Measurements from ENCODE around the gene C14orf132. TPM values are rescaled to one million over a fixed set of nuclear protein-coding genes. Genes with fewer than 3 reads are reported as not detected.

Gene C14orf132
- total and polyA plus RNA-seq, 4 donors = 9.8 to 49.3 (median 24.7) TPM

GRCh38 chr14:96084796-96085195, 45.6 kb downstream of the C14orf132 start:
- ATAC-seq (ENCODE audit: insufficient read depth, low FRiP score) (no peak), DNase-seq (no peak)
- Histone ChIP-seq H3K27ac (ENCODE audit: low read depth in 1 of 2, low read length in 1 of 2) (no peak overlapping the region), H3K4me1 (ENCODE audit: control insufficient read depth in 5 of 5, insufficient read depth in 5 of 5, low read length in 5 of 5) (peaks cover 0 to 2% (median 0%) of the 10 kb centered on the region in 5 donors), H3K36me3 (ENCODE audit: control insufficient read depth in 4 of 4, insufficient read depth in 4 of 4, low read length in 4 of 4) (peaks cover 0 to 22% (median 7%) of the 10 kb centered on the region in 4 donors), H3K4me3 (no peak overlapping the region), H3K9ac (ENCODE audit: insufficient read depth in 1 of 2, low read length in 2 of 2) (no peak overlapping the region), H3K9me3 (ENCODE audit: control insufficient read depth in 4 of 4, insufficient read depth in 3 of 4, low read length in 3 of 4) (no peaks in the 10 kb centered on the region), H3K27me3 (ENCODE audit: control insufficient read depth in 3 of 3, insufficient read depth in 3 of 3, low read length in 2 of 3) (no peaks in the 10 kb centered on the region)
- TF ChIP-seq CTCF (IDR thresholded peaks at IDR 0.05; ENCODE audit: control extremely low read depth, extremely low read depth) = no peak
- 91% methylated on average over 4 of the region's 4 CpGs for WGBS, 2 donors

- WGBS, 2 donors = 41 to 68% methylated on average over 8 of the region's 8 CpGs
- H3K36me3 ChIP-seq (ENCODE audit: control insufficient read depth in 4 of 4, insufficient read depth in 4 of 4, low read length in 4 of 4) = peaks cover 0 to 22% (median 7%) of the 10 kb centered on the region in 4 donors
- no peak overlapping the region for H3K27ac ChIP-seq (ENCODE audit: low read depth in 1 of 2, low read length in 1 of 2)
- no peaks in the 10 kb centered on the region for H3K9me3 ChIP-seq (ENCODE audit: control insufficient read depth in 4 of 4, insufficient read depth in 3 of 4, low read length in 3 of 4)
- TF ChIP-seq CTCF (IDR thresholded peaks at IDR 0.05; ENCODE audit: control extremely low read depth, extremely low read depth) = no peak
- H3K27me3 ChIP-seq (ENCODE audit: control insufficient read depth in 3 of 3, insufficient read depth in 3 of 3, low read length in 2 of 3) = no peaks in the 10 kb centered on the region
- H3K4me3 ChIP-seq = no peak overlapping the region
- H3K4me1 ChIP-seq (ENCODE audit: control insufficient read depth in 5 of 5, insufficient read depth in 5 of 5, low read length in 5 of 5) = peaks cover 0 to 8% (median 2%) of the 10 kb centered on the region in 5 donors
- DNase-seq (no peak), ATAC-seq (ENCODE audit: insufficient read depth, low FRiP score) (no peak)
- no peak overlapping the region for H3K9ac ChIP-seq (ENCODE audit: insufficient read depth in 1 of 2, low read length in 2 of 2)
Measured at GRCh38 chr14:96085369-96085768, 46.2 kb downstream of the C14orf132 start.

GRCh38 chr14:96086032-96086431, 46.9 kb downstream of the C14orf132 start:
- no peak overlapping the region for H3K9ac ChIP-seq (ENCODE audit: insufficient read depth in 1 of 2, low read length in 2 of 2)
- peaks cover 0 to 22% (median 7%) of the 10 kb centered on the region in 4 donors for H3K36me3 ChIP-seq (ENCODE audit: control insufficient read depth in 4 of 4, insufficient read depth in 4 of 4, low read length in 4 of 4)
- H3K27ac ChIP-seq (ENCODE audit: low read depth in 1 of 2, low read length in 1 of 2) = no peak overlapping the region
- peaks cover 0 to 15% (median 2%) of the 10 kb centered on the region in 5 donors for H3K4me1 ChIP-seq (ENCODE audit: control insufficient read depth in 5 of 5, insufficient read depth in 5 of 5, low read length in 5 of 5)
- no peaks in the 10 kb centered on the region for H3K27me3 ChIP-seq (ENCODE audit: control insufficient read depth in 3 of 3, insufficient read depth in 3 of 3, low read length in 2 of 3)
- TF ChIP-seq CTCF (IDR thresholded peaks at IDR 0.05; ENCODE audit: control extremely low read depth, extremely low read depth) = no peak
- no peak for ATAC-seq (ENCODE audit: insufficient read depth, low FRiP score)
- no peaks in the 10 kb centered on the region for H3K9me3 ChIP-seq (ENCODE audit: control insufficient read depth in 4 of 4, insufficient read depth in 3 of 4, low read length in 3 of 4)
- no peak for DNase-seq
- H3K4me3 ChIP-seq = no peak overlapping the region
- WGBS, 2 donors = 66 to 67% methylated on average over 3 of the region's 3 CpGs

GRCh38 chr14:96086574-96087077, 47.5 kb downstream of the C14orf132 start:
- TF ChIP-seq CTCF (IDR thresholded peaks at IDR 0.05; ENCODE audit: control extremely low read depth, extremely low read depth) = no peak
- no peaks in the 10 kb centered on the region for H3K27me3 ChIP-seq (ENCODE audit: control insufficient read depth in 3 of 3, insufficient read depth in 3 of 3, low read length in 2 of 3)
- 96% methylated on average over 18 of the region's 18 CpGs for WGBS, 2 donors

More at GRCh38 chr14:96086574-96087077, 47.5 kb downstream of the C14orf132 start:
- Histone ChIP-seq H3K4me1 (ENCODE audit: control insufficient read depth in 5 of 5, insufficient read depth in 5 of 5, low read length in 5 of 5) (peaks cover 0 to 18% (median 2%) of the 10 kb centered on the region in 5 donors), H3K9ac (ENCODE audit: insufficient read depth in 1 of 2, low read length in 2 of 2) (no peak overlapping the region), H3K27ac (ENCODE audit: low read depth in 1 of 2, low read length in 1 of 2) (no peak overlapping the region), H3K9me3 (ENCODE audit: control insufficient read depth in 4 of 4, insufficient read depth in 3 of 4, low read length in 3 of 4) (no peaks in the 10 kb centered on the region), H3K36me3 (ENCODE audit: control insufficient read depth in 4 of 4, insufficient read depth in 4 of 4, low read length in 4 of 4) (peaks cover 0 to 22% (median 7%) of the 10 kb centered on the region in 4 donors), H3K4me3 (no peak overlapping the region)
- no peak for DNase-seq
- ATAC-seq (ENCODE audit: insufficient read depth, low FRiP score) = no peak

All from lung (tissue), 12 donors.